HL-60 (cell line): ENCODE data around the gene CDH23.

ENCODE experiments used
- CTCF ChIP-seq: IDR thresholded peaks from one replicate; pipeline ENCODE4 v1.5.1; 2011; ENCODE audit warnings: low read length, control low read depth, inconsistent platforms; ENCODE audit not compliant: insufficient read depth
- POLR2AphosphoS5 ChIP-seq: IDR thresholded peaks from 2 replicates; pipeline ENCODE4 v1.6.1; 2012; ENCODE audit warnings: low read depth

GRCh38 chr10:71579668-71580067, 182.9 kb downstream of the CDH23 start:
- TF ChIP-seq CTCF (no peak), POLR2AphosphoS5 (no peak)
